K562 (cell line): ENCODE results near the gene SYT13.

Experiments
- PHF21A ChIP-seq: fragments of 450-650 bp; IDR thresholded peaks from 2 replicates; pipeline ENCODE4 v1.6.1; 2017; ENCODE audit warnings: low read depth, borderline replicate concordance
- POLR2A ChIP-seq: fragments of 450-650 bp; conservative IDR thresholded peaks from 2 replicates; pipeline ENCODE4 v1.6.1; 2016
- ZNF133 ChIP-seq: fragments of 250-450 bp; sonication (Bioruptor Pico); IDR thresholded peaks from 2 replicates; pipeline ENCODE4 v1.4.0; 2020; ENCODE audit warnings: mild to moderate bottlenecking
- ZNF239 ChIP-seq: fragments of 250-450 bp; sonication (Bioruptor Pico); IDR thresholded peaks from 2 replicates; pipeline ENCODE4 v1.4.0; 2020; ENCODE audit warnings: mild to moderate bottlenecking
- ZNF24 ChIP-seq: fragments of 450-650 bp; IDR thresholded peaks from 2 replicates; pipeline ENCODE4 v1.6.1; 2016

- TF ChIP-seq ZNF133 (CRISPR knock-in tag) (no peak), PHF21A (no peak), POLR2A (no peak), ZNF239 (no peak), ZNF24 (no peak)
Measured at GRCh38 chr11:45331839-45332238, 45.7 kb upstream of the SYT13 start.
